GM20000 (cell line): ENCODE measurements around the gene ZCWPW2.

Source experiments
- DNase-seq: peaks from one replicate; pipeline ENCODE4 v3.0.0; 2012; ENCODE audit warnings: low spot score
- CTCF ChIP-seq: IDR thresholded peaks from 2 replicates; pipeline ENCODE4 v1.5.1; 2012; ENCODE audit warnings: mild to moderate bottlenecking, control low read depth; ENCODE audit errors: extremely low read depth, missing control alignments

ZCWPW2 gene

GRCh38 chr3:28542351-28542750 is 193.8 kb downstream of the ZCWPW2 start:
- no peak for TF ChIP-seq CTCF
- DNase-seq = no peak

GRCh38 chr3:28544236-28544635 is 195.7 kb downstream of the ZCWPW2 start:
- no peak for DNase-seq

GRCh38 chr3:28544831-28545230 is 196.3 kb downstream of the ZCWPW2 start:
- no peak for TF ChIP-seq CTCF
- no peak for DNase-seq

More at GRCh38 chr3:28544236-28544635, 195.7 kb downstream of the ZCWPW2 start:
- no peak for TF ChIP-seq CTCF

GRCh38 chr3:28547677-28548076 is 199.2 kb downstream of the ZCWPW2 start:
- TF ChIP-seq CTCF = no peak
- no peak for DNase-seq

GRCh38 chr3:28553175-28553574 is 204.7 kb downstream of the ZCWPW2 start:
- no peak for TF ChIP-seq CTCF
- DNase-seq = no peak

- DNase-seq = no peak
- no peak for TF ChIP-seq CTCF
Observed at GRCh38 chr3:28556195-28556594, 207.7 kb downstream of the ZCWPW2 start.

- DNase-seq = no peak
- TF ChIP-seq CTCF = no peak
Observed at GRCh38 chr3:28564211-28564610, 215.7 kb downstream of the ZCWPW2 start.
